ENCODE data around the gene SCNN1B. TPM values are rescaled to one million over a fixed set of nuclear protein-coding genes. Genes with fewer than 3 reads are reported as not detected.

The SCNN1B gene
- total RNA-seq, 1 donor from 2014 or later = 38.3 TPM

DNA sequence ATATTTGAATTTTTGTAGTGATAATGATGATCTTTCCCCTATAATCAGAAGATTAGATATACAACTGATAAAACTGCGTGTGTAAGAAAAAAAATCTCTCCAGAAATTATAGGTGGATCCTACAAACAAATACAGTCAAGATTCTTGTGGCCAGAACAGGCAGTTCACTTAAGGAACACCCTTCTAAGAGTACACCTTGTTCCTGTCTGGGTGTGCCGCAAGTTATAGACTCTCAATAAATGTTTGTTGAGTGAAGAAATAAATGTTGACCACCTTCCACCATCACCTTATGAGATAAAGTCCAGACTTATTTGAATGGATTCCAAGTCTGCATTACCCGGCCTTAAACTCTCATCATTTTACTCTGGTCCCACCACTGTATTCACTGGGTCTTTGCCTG is 45.7 kb upstream of the SCNN1B start:
- ATAC-seq (no peak), DNase-seq (no peak)
- Histone ChIP-seq H3K4me3 (no peak overlapping the region), H3K36me3 (no peaks in the 10 kb centered on the region), H3K27ac (no peak overlapping the region), H3K4me1 (no peaks in the 10 kb centered on the region), H3K9me3 (no peaks in the 10 kb centered on the region), H3K27me3 (ENCODE audit: low read depth) (no peaks in the 10 kb centered on the region)
- intact Hi-C loops (cut with DNase I) = no loop called here
- TF ChIP-seq, protein P1, sequence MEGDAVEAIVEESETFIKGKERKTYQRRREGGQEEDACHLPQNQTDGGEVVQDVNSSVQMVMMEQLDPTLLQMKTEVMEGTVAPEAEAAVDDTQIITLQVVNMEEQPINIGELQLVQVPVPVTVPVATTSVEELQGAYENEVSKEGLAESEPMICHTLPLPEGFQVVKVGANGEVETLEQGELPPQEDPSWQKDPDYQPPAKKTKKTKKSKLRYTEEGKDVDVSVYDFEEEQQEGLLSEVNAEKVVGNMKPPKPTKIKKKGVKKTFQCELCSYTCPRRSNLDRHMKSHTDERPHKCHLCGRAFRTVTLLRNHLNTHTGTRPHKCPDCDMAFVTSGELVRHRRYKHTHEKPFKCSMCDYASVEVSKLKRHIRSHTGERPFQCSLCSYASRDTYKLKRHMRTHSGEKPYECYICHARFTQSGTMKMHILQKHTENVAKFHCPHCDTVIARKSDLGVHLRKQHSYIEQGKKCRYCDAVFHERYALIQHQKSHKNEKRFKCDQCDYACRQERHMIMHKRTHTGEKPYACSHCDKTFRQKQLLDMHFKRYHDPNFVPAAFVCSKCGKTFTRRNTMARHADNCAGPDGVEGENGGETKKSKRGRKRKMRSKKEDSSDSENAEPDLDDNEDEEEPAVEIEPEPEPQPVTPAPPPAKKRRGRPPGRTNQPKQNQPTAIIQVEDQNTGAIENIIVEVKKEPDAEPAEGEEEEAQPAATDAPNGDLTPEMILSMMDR (IDR thresholded peaks at IDR 0.05) = no peak

DNA sequence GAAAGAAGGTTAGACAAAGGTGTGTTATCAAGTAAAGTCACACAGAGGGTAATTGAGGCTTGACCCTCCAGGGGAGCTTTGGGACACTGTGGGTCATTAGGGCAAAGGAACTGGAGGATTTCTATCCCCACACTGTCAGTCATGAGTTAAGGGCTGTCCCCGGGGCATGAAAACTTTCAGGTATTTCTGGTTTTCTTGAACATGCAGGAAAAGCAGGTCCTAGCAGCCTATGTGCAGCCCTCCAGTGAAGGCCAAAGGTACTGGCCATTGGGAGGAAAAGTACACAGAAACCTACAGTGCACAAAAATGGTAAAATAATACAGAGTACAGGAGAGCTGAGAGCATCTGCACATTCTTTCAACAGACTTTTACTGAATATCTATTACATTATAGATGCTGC is 44.4 kb upstream of the SCNN1B start:
- no peaks in the 10 kb centered on the region for H3K36me3 ChIP-seq
- intact Hi-C loops (cut with DNase I) = no loop called here
- no peak overlapping the region for H3K4me3 ChIP-seq
- H3K9me3 ChIP-seq = no peaks in the 10 kb centered on the region
- no peak overlapping the region for H3K27ac ChIP-seq
- no peaks in the 10 kb centered on the region for H3K27me3 ChIP-seq (ENCODE audit: low read depth)
- no peak for DNase-seq
- no peak for ATAC-seq
- H3K4me1 ChIP-seq = no peaks in the 10 kb centered on the region
- TF ChIP-seq, protein P1 (IDR thresholded peaks at IDR 0.05) = no peak

GRCh38 chr16:23258919-23259237 is 43.2 kb upstream of the SCNN1B start:
- Histone ChIP-seq H3K36me3 (no peaks in the 10 kb centered on the region), H3K9me3 (no peaks in the 10 kb centered on the region), H3K27ac (no peak overlapping the region), H3K4me3 (no peak overlapping the region), H3K27me3 (ENCODE audit: low read depth) (no peaks in the 10 kb centered on the region), H3K4me1 (no peaks in the 10 kb centered on the region)
- intact Hi-C loops (cut with DNase I) = no loop called here
- ATAC-seq (no peak), DNase-seq (no peak)
- TF ChIP-seq, protein P1 (IDR thresholded peaks at IDR 0.05) = no peak

- ATAC-seq (no peak), DNase-seq (no peak)
- intact Hi-C loops (cut with DNase I) = no loop called here
- H3K4me1 ChIP-seq = no peaks in the 10 kb centered on the region
- H3K27ac ChIP-seq = no peak overlapping the region
- H3K27me3 ChIP-seq (ENCODE audit: low read depth) = no peaks in the 10 kb centered on the region
- H3K4me3 ChIP-seq = no peak overlapping the region
- no peaks in the 10 kb centered on the region for H3K9me3 ChIP-seq
- TF ChIP-seq, protein P1 (IDR thresholded peaks at IDR 0.05) = no peak
- H3K36me3 ChIP-seq = no peaks in the 10 kb centered on the region
Observed at GRCh38 chr16:23267647-23268046, 34.5 kb upstream of the SCNN1B start.

DNA sequence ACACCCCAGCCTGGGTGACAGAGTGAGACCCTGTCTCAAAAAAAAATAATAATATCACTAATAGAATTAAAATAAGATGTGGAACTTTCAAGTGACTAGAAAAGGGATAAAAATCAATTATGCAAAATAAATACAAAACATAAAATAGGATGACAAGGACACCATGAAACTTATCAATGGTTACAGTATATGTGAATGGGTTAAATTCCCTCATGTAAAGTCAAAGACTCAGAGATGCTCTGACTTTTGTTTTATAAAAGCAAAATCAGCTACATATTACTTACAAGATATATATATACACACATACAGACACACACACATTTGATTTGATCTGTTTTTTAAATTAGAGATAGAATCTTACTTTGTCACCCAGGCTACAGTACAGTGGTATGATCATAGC is 33.5 kb upstream of the SCNN1B start:
- no peak for ATAC-seq
- TF ChIP-seq, protein P1 (IDR thresholded peaks at IDR 0.05) = no peak
- no peaks in the 10 kb centered on the region for H3K4me1 ChIP-seq
- no peak overlapping the region for H3K27ac ChIP-seq
- H3K27me3 ChIP-seq (ENCODE audit: low read depth) = no peaks in the 10 kb centered on the region
- H3K36me3 ChIP-seq = no peaks in the 10 kb centered on the region
- intact Hi-C loops (cut with DNase I) = no loop called here
- no peaks in the 10 kb centered on the region for H3K9me3 ChIP-seq
- H3K4me3 ChIP-seq = no peak overlapping the region
- no peak for DNase-seq

Measured in lower lobe of right lung (tissue), 2 donors.